IPS-18c (cell line): ENCODE results near the gene CDH23.

Experiments used
- H3K4me3 ChIP-seq: 2 replicates; pipeline ENCODE4 v1.7.0; 2013; ENCODE audit warnings: low read depth, mild to moderate bottlenecking, low read length, moderate library complexity; ENCODE audit not compliant: insufficient read depth
- H3K9me3 ChIP-seq: one replicate; pipeline ENCODE4 v1.6.1; 2013; ENCODE audit warnings: mild to moderate bottlenecking, low read length, moderate library complexity; ENCODE audit not compliant: control insufficient read depth, insufficient read depth

The CDH23 gene

GRCh38 chr10:71398976-71399375 is 2.3 kb downstream of the CDH23 start:
- Histone ChIP-seq H3K4me3 (no peak overlapping the region), H3K9me3 (peaks cover 2% of the 10 kb centered on the region)

- Histone ChIP-seq H3K4me3 (no peak overlapping the region), H3K9me3 (peaks cover 2% of the 10 kb centered on the region)
Measured at GRCh38 chr10:71399946-71400345, 3.2 kb downstream of the CDH23 start.

- Histone ChIP-seq H3K4me3 (no peak overlapping the region), H3K9me3 (peaks cover 2% of the 10 kb centered on the region)
Measured at GRCh38 chr10:71401056-71401455, 4.3 kb downstream of the CDH23 start.

- Histone ChIP-seq H3K4me3 (no peak overlapping the region), H3K9me3 (peaks cover 2% of the 10 kb centered on the region)
Measured at GRCh38 chr10:71402005-71402404, 5.3 kb downstream of the CDH23 start.

GRCh38 chr10:71404503-71405295 is 8.0 kb downstream of the CDH23 start:
- Histone ChIP-seq H3K4me3 (no peak overlapping the region), H3K9me3 (no peaks in the 10 kb centered on the region)

DNA sequence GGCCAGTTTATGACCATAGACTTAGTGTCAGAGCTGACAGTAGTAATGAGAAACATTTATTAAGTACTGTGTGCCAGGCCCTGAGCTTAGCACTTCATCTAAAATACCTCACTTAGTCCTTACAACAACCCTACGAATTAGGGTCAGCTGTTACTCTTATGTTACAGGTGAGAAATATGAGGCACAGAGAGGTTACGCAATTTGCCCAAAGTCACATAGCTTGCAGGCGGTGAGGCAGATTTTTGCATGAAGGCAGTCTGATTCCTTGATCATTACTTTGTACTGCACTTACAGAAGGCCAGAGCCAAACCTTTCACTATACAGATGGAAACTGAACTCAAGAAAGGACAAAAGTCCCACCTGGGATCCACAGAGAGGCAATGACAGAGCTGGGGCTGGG is 10.2 kb downstream of the CDH23 start:
- Histone ChIP-seq H3K4me3 (no peak overlapping the region), H3K9me3 (no peaks in the 10 kb centered on the region)

DNA sequence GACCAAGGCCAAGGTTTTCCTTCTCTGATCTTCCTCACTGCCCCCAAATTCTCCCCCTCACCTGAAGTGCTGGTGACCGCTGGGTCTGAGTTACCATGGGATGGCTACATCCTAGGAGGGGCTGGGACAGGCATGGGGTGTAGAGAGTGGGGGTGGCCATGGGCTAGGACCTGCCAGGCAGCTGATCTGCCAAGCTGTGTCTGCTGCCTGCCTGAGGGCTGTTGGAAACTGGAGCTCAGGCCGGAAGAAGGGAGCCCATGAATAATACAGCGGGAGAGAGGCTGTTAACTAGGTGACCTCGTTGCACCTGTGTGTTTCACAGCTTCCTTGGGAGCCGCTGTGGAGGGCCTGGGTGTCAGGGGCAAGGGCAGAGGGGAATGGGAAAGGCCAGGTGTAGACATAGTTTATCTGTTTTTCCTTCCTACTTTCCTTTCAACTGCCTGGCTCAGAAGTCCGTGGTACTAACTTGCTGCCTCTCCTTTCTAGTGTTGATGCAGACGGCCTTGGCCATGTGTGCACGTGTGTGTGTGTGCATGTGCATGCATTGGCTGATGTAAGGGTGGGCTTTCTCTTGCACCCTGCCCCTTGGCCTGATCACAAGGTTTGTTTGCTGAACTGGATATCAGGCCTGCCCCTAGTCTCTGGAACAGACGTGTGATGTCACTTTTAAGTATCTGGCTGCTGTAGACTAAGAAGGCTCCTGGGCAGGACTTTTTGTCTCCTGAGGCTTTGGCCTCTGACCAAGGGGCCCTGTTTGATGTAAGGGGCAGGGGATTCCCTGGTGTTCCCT is 11.9 kb downstream of the CDH23 start:
- no peak overlapping the region for H3K4me3 ChIP-seq
- no peaks in the 10 kb centered on the region for H3K9me3 ChIP-seq

DNA sequence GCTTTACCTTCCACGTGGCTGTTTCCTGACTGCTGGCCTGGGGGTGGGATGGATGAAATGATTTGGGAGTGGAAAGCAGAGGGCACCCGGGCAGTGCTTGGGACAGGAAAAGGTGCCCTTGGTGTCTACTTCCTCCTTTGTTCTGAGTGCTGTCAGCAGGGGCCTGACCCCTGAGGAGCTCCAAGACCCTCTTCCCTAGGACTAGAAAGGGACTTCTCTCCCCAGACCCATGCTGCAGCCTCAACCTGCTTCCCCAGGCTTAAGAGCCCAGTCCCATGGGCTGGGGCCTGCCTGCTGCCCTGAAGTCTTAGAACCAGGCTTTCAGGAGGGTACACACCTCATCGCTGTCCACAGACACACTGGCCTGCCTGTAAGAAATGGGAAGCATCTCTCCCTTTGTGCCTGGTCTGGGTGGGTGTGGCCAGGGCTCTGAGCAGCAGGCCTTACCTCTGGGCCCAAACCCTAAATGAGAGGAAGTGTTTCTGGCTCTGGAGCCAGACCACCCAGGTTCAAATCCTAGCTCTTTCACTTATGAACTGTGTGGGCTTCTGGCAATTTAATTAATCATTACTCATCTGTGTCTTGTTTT is 12.9 kb downstream of the CDH23 start:
- H3K9me3 ChIP-seq, result no peaks in the 10 kb centered on the region
- no peak overlapping the region for H3K4me3 ChIP-seq

- Histone ChIP-seq H3K4me3 (no peak overlapping the region), H3K9me3 (no peaks in the 10 kb centered on the region)
Measured at GRCh38 chr10:71413581-71413980, 16.9 kb downstream of the CDH23 start.

- H3K9me3 ChIP-seq, result no peaks in the 10 kb centered on the region
- H3K4me3 ChIP-seq, result no peak overlapping the region
Measured at GRCh38 chr10:71414359-71414758, 17.6 kb downstream of the CDH23 start.

GRCh38 chr10:71419002-71419540 is 22.4 kb downstream of the CDH23 start:
- Histone ChIP-seq H3K9me3 (peaks cover 2% of the 10 kb centered on the region), H3K4me3 (no peak overlapping the region)

DNA sequence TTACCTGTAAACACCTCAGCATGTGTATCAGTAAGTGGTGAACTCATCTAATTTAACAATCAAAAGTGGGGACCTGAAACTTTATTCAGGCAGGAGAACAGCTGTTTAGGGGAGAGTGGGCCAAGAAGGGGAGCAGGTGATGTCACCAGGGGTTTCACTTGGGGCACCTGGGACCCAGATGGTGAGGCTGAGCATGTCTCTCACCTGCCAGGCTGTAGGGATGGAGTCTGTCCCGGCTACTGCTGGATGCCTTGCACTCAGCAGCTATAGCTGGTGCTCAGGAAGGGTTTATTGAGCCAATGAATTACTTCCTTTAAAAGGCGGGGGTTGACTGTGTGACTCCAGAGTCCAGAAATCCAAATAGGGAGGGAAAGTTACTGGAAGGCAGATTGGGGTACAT is 23.0 kb downstream of the CDH23 start:
- H3K4me3 ChIP-seq, result no peak overlapping the region
- peaks cover 2% of the 10 kb centered on the region for H3K9me3 ChIP-seq

DNA sequence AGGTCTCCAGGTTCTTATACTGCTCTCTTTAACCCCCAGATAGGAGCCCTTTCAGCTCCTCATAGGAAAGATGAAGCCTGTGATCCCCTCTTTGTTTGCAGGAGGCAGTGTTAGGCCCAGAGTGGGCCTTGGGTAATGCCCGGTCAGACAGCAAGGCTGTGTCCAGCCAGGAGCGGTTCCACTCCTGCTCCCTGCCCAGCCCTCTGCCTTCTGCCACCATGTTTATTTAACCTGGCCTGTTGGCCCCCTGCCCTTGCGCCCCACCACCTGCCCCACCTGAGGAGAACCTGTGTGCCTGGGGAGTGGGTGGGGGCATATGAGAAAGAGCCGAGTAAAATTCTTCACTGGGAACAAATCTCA is 24.3 kb downstream of the CDH23 start:
- Histone ChIP-seq H3K4me3 (no peak overlapping the region), H3K9me3 (peaks cover 2% of the 10 kb centered on the region)

- no peak overlapping the region for H3K4me3 ChIP-seq
- H3K9me3 ChIP-seq, result peaks cover 2% of the 10 kb centered on the region
Measured at GRCh38 chr10:71423250-71423649, 26.5 kb downstream of the CDH23 start.

- Histone ChIP-seq H3K9me3 (peaks cover 2% of the 10 kb centered on the region), H3K4me3 (no peak overlapping the region)
Measured at GRCh38 chr10:71423901-71424300, 27.2 kb downstream of the CDH23 start.

- no peak overlapping the region for H3K4me3 ChIP-seq
- peaks cover 1% of the 10 kb centered on the region for H3K9me3 ChIP-seq
Measured at GRCh38 chr10:71424496-71425194, 27.9 kb downstream of the CDH23 start.

DNA sequence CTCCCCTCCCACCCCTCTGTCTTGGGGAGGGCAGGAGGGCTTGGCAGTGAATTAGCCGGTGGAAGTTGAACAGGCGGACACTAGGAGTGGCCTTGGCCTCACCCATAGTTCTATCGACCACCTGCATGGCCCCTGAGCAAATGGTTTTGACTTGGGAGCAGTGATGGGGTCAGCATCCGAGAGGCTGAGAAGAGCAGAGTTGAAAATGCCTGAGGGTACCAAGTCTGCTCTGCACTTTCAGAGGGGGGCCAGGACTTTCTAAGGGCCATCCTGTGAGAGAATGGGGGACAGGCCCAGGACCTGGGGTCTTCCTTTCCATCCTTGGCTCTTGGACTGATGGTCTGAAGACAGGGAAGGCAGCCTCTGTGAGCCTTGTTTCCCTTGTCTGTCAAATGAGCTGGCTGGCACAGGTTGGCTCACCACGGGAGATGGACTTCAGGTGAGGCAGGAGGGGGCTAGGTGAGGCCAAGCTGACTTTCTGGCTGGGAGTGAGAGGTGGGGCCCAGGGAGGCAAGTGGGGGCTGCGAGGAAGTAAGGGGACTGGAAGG is 29.4 kb downstream of the CDH23 start:
- H3K4me3 ChIP-seq, result no peak overlapping the region
- no peaks in the 10 kb centered on the region for H3K9me3 ChIP-seq
